ENCODE measurements around the gene FBN3. TPM values are rescaled to one million over a fixed set of nuclear protein-coding genes. Genes with fewer than 3 reads are reported as not detected.
"Not testable (repeated sequence)": the region's sequence is repeated elsewhere in the genome, so short reads cannot be mapped to it uniquely, and the experiment has no call there.

Gene FBN3
- total RNA-seq, 1 donor from 2014 or later, result 4.2 TPM

DNA sequence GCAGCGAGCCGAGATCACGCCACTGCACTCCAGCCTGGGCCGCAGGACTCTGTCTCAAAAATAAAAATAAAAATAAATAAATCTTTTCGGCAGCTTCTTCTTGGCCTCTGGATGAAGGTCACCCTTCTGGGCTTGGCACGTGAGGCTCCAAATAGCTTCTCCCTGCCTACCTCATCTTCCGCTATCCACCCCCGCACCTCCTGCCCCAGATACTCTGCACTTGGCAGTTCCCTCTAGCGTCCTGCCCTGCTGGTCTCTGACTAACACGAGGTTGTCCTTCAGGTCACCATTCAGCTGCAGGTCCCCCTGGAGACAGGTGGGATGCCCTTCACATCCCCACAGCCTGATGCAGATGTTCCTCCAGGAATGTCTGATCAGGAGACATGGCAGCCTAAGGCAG lies 105.4 kb downstream of the FBN3 start:
- H3K27ac ChIP-seq (ENCODE audit: low read depth, low read length), result no peak overlapping the region
- H3K4me1 ChIP-seq (ENCODE audit: control insufficient read depth in 3 of 3, insufficient read depth in 3 of 3, low read length in 3 of 3), result no peaks in the 10 kb centered on the region
- peaks cover 0 to 7% (median 4%) of the 10 kb centered on the region in 3 donors for H3K27me3 ChIP-seq (ENCODE audit: control insufficient read depth in 3 of 3, insufficient read depth in 3 of 3, low read length in 3 of 3)
- no peak overlapping the region for H3K4me3 ChIP-seq (ENCODE audit: low read length in 3 of 3)
- H3K9me3 ChIP-seq (ENCODE audit: control insufficient read depth in 3 of 3, low read length in 3 of 3), result no peaks in the 10 kb centered on the region
- H3K36me3 ChIP-seq (ENCODE audit: control insufficient read depth in 3 of 3, insufficient read depth in 3 of 3, low read length in 3 of 3), result no peaks in the 10 kb centered on the region
- H3K9ac ChIP-seq (ENCODE audit: low read depth in 1 of 3, low read length in 3 of 3), result no peak overlapping the region

DNA sequence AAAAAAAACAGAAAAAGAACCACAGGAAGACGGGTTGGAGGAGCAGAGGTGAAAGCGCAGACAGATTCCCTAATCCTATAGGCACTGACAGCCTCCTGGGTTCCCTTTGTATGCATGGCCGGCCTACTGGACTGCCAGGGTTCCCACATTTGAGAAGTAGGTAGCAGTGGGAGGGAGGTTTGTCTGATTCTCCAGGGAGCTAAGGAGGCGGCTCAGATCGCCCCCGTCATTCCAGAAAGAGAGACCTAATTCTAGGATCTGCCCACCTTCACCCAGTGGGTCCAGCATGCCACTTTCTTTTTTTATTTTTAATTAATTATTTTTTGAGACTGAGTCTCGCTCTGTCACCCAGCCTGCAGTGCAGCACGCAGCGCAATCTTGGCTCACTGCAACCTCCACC lies 106.5 kb downstream of the FBN3 start:
- Histone ChIP-seq H3K9ac (ENCODE audit: low read depth in 1 of 3, low read length in 3 of 3) (no peak overlapping the region), H3K27me3 (ENCODE audit: control insufficient read depth in 3 of 3, insufficient read depth in 3 of 3, low read length in 3 of 3) (peaks cover 0 to 7% (median 7%) of the 10 kb centered on the region in 3 donors), H3K4me1 (ENCODE audit: control insufficient read depth in 3 of 3, insufficient read depth in 3 of 3, low read length in 3 of 3) (no peaks in the 10 kb centered on the region), H3K9me3 (ENCODE audit: control insufficient read depth in 3 of 3, low read length in 3 of 3) (no peaks in the 10 kb centered on the region), H3K36me3 (ENCODE audit: control insufficient read depth in 3 of 3, insufficient read depth in 3 of 3, low read length in 3 of 3) (no peaks in the 10 kb centered on the region), H3K4me3 (ENCODE audit: low read length in 3 of 3) (no peak overlapping the region), H3K27ac (ENCODE audit: low read depth, low read length) (no peak overlapping the region)

DNA sequence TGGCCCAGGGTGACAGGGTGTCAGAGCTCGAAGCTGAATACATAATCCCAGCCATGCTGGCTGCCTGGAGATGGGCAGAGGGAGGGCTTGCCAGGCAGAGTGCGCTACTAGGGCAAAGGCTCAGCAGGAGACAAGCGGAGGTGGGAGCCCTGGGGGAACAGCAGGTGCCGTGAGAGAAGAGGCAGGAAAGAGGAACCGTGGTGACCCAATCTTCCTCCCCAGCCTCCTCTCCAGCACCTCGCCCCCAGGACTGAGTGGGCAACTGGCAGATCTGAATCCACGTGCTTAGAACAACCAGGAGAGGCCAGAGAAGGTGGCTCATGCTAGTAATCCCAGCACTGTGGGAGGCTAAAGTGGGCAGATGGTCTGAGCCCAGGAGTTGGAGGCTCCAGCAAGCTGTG lies 107.9 kb downstream of the FBN3 start:
- Histone ChIP-seq H3K27ac (ENCODE audit: low read depth, low read length) (no peak overlapping the region), H3K36me3 (ENCODE audit: control insufficient read depth in 3 of 3, insufficient read depth in 3 of 3, low read length in 3 of 3) (no peaks in the 10 kb centered on the region), H3K27me3 (ENCODE audit: control insufficient read depth in 3 of 3, insufficient read depth in 3 of 3, low read length in 3 of 3) (peaks cover 0 to 7% (median 5%) of the 10 kb centered on the region in 3 donors), H3K4me1 (ENCODE audit: control insufficient read depth in 3 of 3, insufficient read depth in 3 of 3, low read length in 3 of 3) (peaks cover 0 to 2% (median under 1%) of the 10 kb centered on the region in 3 donors), H3K4me3 (ENCODE audit: low read length in 3 of 3) (no peak overlapping the region), H3K9ac (ENCODE audit: low read depth in 1 of 3, low read length in 3 of 3) (no peak overlapping the region), H3K9me3 (ENCODE audit: control insufficient read depth in 3 of 3, low read length in 3 of 3) (no peaks in the 10 kb centered on the region)

DNA sequence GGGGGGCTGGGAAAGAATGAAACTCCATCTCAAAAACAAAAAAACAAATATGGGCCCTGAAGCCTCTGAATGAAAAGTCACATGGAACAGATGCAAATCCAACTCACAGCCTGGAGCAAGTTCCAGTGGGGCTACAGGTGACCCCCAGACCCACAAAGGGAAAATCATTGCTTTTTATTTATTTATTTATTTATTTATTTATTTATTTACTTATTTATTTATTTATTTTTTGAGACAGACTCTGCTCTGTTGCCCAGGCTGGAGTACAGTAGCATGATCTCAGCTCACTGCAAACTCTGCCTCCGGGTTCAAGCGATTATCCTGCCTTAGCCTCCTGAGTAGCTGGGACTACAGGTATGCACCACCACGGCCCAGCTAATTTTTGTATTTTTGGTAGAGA lies 110.2 kb downstream of the FBN3 start:
- Histone ChIP-seq H3K9ac (ENCODE audit: low read depth in 1 of 3, low read length in 3 of 3) (no peak overlapping the region), H3K27me3 (ENCODE audit: control insufficient read depth in 3 of 3, insufficient read depth in 3 of 3, low read length in 3 of 3) (peaks cover 0 to 7% (median 5%) of the 10 kb centered on the region in 3 donors), H3K9me3 (ENCODE audit: control insufficient read depth in 3 of 3, low read length in 3 of 3) (no peaks in the 10 kb centered on the region), H3K4me3 (ENCODE audit: low read length in 3 of 3) (no peak overlapping the region), H3K4me1 (ENCODE audit: control insufficient read depth in 3 of 3, insufficient read depth in 3 of 3, low read length in 3 of 3) (peaks cover 0 to 6% (median 4%) of the 10 kb centered on the region in 3 donors), H3K27ac (ENCODE audit: low read depth, low read length) (no peak overlapping the region), H3K36me3 (ENCODE audit: control insufficient read depth in 3 of 3, insufficient read depth in 3 of 3, low read length in 3 of 3) (no peaks in the 10 kb centered on the region)

DNA sequence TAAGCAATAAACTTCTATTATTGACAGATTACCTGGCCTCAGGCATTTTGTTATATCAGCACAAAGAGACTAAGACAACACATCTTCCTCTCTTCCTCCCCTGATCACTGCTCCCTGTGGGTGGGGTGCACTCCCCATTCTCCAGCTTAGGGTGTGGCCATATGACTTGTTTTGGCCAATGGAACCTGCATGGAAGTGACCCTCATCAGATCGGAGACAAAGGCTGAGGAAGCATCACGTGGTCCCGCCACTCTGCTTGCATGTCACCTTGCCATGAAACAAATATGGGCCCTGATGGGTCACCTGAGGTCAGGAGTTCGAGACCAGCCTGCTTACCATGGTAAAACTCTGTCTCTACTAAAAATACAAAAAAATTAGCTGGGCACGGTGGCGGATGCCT lies 110.6 kb downstream of the FBN3 start:
- H3K9ac ChIP-seq (ENCODE audit: low read depth in 1 of 3, low read length in 3 of 3), result no peak overlapping the region
- H3K9me3 ChIP-seq (ENCODE audit: control insufficient read depth in 3 of 3, low read length in 3 of 3), result no peaks in the 10 kb centered on the region
- peaks cover 0 to 6% (median 4%) of the 10 kb centered on the region in 3 donors for H3K4me1 ChIP-seq (ENCODE audit: control insufficient read depth in 3 of 3, insufficient read depth in 3 of 3, low read length in 3 of 3)
- no peak overlapping the region for H3K27ac ChIP-seq (ENCODE audit: low read depth, low read length)
- H3K4me3 ChIP-seq (ENCODE audit: low read length in 3 of 3), result no peak overlapping the region
- peaks cover 2 to 7% (median 5%) of the 10 kb centered on the region in 3 donors for H3K27me3 ChIP-seq (ENCODE audit: control insufficient read depth in 3 of 3, insufficient read depth in 3 of 3, low read length in 3 of 3)
- no peaks in the 10 kb centered on the region for H3K36me3 ChIP-seq (ENCODE audit: control insufficient read depth in 3 of 3, insufficient read depth in 3 of 3, low read length in 3 of 3)

DNA sequence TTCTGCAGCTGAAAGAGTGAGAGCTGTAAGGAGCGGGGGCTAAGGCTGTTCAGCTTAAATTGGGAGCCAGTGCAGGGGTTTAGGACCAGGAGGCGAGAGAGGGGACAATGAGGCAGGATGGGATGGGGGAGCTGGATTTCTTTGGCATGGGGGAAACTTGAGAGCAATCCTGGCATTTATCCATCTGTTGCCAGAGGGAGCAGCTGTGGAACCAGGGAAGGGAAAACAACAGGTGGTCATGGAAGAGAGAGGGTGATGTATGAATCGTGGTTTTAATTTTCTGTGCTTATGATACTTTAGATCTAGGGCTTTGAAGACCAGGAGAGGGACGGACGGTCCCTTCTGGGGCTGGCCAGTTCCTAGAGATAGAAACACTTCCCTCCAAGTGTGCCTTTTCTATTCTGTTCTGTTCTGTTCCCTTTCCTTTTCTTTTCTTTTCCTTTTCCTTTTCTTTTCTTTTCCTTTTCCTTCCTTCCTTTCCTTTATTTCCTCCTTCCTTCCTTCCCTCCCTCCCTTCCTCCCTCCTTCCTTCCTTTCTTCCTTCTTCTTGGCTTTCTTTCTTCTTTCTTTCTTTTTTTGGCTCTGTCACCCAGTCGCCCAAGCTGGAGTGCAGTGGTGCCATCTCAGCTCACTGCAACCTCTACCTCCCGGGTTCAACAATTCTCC lies 112.8 kb downstream of the FBN3 start:
- Histone ChIP-seq H3K4me1 (ENCODE audit: control insufficient read depth in 3 of 3, insufficient read depth in 3 of 3, low read length in 3 of 3) (peaks cover 0 to 6% (median 4%) of the 10 kb centered on the region in 3 donors), H3K36me3 (ENCODE audit: control insufficient read depth in 3 of 3, insufficient read depth in 3 of 3, low read length in 3 of 3) (no peaks in the 10 kb centered on the region), H3K9ac (ENCODE audit: low read depth in 1 of 3, low read length in 3 of 3) (no peak overlapping the region), H3K27ac (ENCODE audit: low read depth, low read length) (no peak overlapping the region), H3K4me3 (ENCODE audit: low read length in 3 of 3) (no peak overlapping the region), H3K27me3 (ENCODE audit: control insufficient read depth in 3 of 3, insufficient read depth in 3 of 3, low read length in 3 of 3) (peaks cover 2 to 5% (median 2%) of the 10 kb centered on the region in 3 donors), H3K9me3 (ENCODE audit: control insufficient read depth in 3 of 3, low read length in 3 of 3) (no peaks in the 10 kb centered on the region)

DNA sequence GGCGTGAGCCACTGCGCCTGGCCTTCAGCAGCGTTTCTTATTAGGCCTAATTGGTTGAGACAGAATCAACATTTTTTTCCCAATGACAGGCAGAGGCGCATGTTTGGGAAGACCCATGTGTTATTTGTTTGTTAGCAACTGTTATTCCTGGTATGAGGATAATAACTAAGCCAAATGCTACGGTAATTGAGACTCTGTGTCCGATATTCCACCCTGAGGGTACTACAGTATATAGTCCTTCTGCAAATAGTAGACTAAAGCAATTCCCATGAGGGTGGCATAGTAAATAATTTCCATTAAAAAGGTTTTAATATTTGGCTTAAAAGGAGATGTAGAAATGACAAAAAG lies 115.2 kb downstream of the FBN3 start:
- Histone ChIP-seq H3K27me3 (ENCODE audit: control insufficient read depth in 3 of 3, insufficient read depth in 3 of 3, low read length in 3 of 3) (peaks cover 0 to 8% (median 2%) of the 10 kb centered on the region in 3 donors), H3K4me3 (ENCODE audit: low read length in 3 of 3) (no peak overlapping the region), H3K9me3 (ENCODE audit: control insufficient read depth in 3 of 3, low read length in 3 of 3) (no peaks in the 10 kb centered on the region), H3K9ac (ENCODE audit: low read depth in 1 of 3, low read length in 3 of 3) (no peak overlapping the region), H3K4me1 (ENCODE audit: control insufficient read depth in 3 of 3, insufficient read depth in 3 of 3, low read length in 3 of 3) (peaks cover 0 to 6% (median 4%) of the 10 kb centered on the region in 3 donors), H3K27ac (ENCODE audit: low read depth, low read length) (no peak overlapping the region), H3K36me3 (ENCODE audit: control insufficient read depth in 3 of 3, insufficient read depth in 3 of 3, low read length in 3 of 3) (no peaks in the 10 kb centered on the region)

DNA sequence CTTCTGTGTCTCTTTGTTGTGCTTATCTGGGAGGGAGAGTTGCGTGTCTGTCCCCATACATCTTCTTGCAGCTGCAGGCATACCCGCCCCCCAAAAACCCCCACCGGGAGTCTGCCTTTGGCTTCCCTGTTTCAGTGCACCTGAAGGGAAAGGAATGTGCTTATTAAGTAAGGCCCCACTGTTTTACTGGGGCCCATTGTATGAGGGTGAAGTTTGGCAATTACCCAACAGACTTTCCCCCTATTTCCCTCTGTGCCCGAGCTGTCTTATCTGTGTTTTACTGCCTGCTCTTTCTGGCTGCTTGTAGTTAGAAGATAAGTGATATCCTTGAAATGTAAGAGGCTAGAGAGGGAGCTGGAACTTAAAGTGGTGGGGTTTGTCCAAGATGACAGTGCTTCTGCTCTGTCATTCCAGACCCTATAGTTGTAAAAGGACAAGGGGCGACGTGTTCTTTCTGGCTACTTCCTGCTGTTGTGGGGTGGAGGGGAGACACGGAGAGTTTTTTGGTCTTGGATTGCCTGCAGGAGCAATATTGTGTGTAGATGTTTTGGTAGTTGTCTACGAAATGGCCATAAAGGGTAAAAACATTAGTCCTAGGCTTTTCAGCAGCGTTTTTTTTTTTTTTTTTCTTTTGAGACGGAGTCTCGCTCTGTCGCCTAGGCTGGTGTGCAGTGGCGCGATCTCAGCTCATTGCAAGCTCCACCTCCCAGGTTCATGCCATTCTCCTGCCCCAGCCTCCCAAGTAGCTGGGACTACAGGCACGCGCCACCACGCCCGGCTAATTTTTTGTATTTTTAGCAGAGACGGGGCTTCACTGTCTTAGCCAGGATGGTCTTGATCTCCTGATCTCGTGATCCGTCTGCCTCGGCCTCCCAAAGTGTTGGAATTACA lies 115.9 kb downstream of the FBN3 start:
- H3K27ac ChIP-seq (ENCODE audit: low read depth, low read length); H3K36me3 ChIP-seq (ENCODE audit: control insufficient read depth in 3 of 3, insufficient read depth in 3 of 3, low read length in 3 of 3); H3K9me3 ChIP-seq (ENCODE audit: control insufficient read depth in 3 of 3, low read length in 3 of 3); H3K4me3 ChIP-seq (ENCODE audit: low read length in 3 of 3); H3K4me1 ChIP-seq (ENCODE audit: control insufficient read depth in 3 of 3, insufficient read depth in 3 of 3, low read length in 3 of 3); H3K9ac ChIP-seq (ENCODE audit: low read depth in 1 of 3, low read length in 3 of 3); H3K27me3 ChIP-seq (ENCODE audit: control insufficient read depth in 3 of 3, insufficient read depth in 3 of 3, low read length in 3 of 3): not testable (repeated sequence)

DNA sequence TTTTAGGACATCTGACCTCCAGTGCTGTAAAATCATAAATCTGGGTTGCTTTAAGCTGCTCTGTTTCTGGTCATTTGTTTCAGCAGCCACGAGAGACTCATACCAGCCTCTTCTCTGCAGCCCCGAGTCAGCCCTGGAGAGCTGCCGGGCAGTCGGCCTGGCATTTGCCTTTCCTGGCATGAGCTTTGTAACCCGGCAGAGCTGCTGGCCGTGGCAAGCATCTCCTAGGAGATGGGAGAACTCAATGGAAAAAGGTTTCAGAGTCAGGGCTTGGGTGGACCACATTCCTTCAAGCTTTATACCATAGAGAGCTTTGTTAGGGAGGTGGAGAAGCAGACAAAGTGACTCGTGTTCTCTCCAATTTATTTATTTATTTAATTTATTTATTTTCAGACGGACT lies 118.4 kb downstream of the FBN3 start:
- H3K9ac ChIP-seq (ENCODE audit: low read depth in 1 of 3, low read length in 3 of 3), result no peak overlapping the region
- H3K36me3 ChIP-seq (ENCODE audit: control insufficient read depth in 3 of 3, insufficient read depth in 3 of 3, low read length in 3 of 3), result no peaks in the 10 kb centered on the region
- no peak overlapping the region for H3K27ac ChIP-seq (ENCODE audit: low read depth, low read length)
- H3K9me3 ChIP-seq (ENCODE audit: control insufficient read depth in 3 of 3, low read length in 3 of 3), result no peaks in the 10 kb centered on the region
- peaks cover 0 to 8% (median 2%) of the 10 kb centered on the region in 3 donors for H3K27me3 ChIP-seq (ENCODE audit: control insufficient read depth in 3 of 3, insufficient read depth in 3 of 3, low read length in 3 of 3)
- H3K4me1 ChIP-seq (ENCODE audit: control insufficient read depth in 3 of 3, insufficient read depth in 3 of 3, low read length in 3 of 3), result no peaks in the 10 kb centered on the region
- H3K4me3 ChIP-seq (ENCODE audit: low read length in 3 of 3), result no peak overlapping the region

DNA sequence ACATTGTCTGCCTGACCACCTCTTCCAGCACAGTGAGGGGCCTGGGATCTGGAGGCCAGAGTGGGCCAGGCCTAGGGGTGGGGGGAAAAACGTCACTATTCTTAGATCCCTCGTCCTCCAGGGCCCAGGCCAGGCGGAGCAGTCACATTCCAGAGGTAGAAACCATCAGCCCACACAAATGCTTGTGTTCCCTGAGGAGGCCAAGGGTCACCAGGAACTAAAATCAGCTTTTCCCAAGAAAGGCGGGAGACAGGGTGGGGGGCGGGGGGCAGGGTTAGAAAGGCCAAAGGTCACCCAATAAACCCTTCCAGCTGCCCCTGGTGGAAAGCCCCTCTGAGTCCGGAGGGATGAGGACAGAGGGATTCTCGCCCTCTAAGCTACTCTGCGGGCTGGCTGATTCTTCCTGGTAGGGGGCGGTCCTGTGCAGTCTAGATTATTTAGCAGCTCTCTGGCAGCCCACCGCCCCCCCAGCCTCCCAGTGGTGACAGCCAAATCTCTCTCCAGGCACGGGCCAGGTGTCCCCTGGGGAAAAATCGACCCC lies 120.4 kb downstream of the FBN3 start:
- no peak overlapping the region for H3K9ac ChIP-seq (ENCODE audit: low read depth in 1 of 3, low read length in 3 of 3)
- no peak overlapping the region for H3K4me3 ChIP-seq (ENCODE audit: low read length in 3 of 3)
- H3K27me3 ChIP-seq (ENCODE audit: control insufficient read depth in 3 of 3, insufficient read depth in 3 of 3, low read length in 3 of 3), result peaks cover 0 to 8% (median under 1%) of the 10 kb centered on the region in 3 donors
- H3K4me1 ChIP-seq (ENCODE audit: control insufficient read depth in 3 of 3, insufficient read depth in 3 of 3, low read length in 3 of 3), result no peaks in the 10 kb centered on the region
- no peak overlapping the region for H3K27ac ChIP-seq (ENCODE audit: low read depth, low read length)
- H3K9me3 ChIP-seq (ENCODE audit: control insufficient read depth in 3 of 3, low read length in 3 of 3), result no peaks in the 10 kb centered on the region
- H3K36me3 ChIP-seq (ENCODE audit: control insufficient read depth in 3 of 3, insufficient read depth in 3 of 3, low read length in 3 of 3), result no peaks in the 10 kb centered on the region
